Left lobe of liver (tissue), 1 donor: ENCODE measurements around the gene ARHGEF6. TPM values are rescaled to one million over a fixed set of nuclear protein-coding genes. Genes with fewer than 3 reads are reported as not detected.

Source experiments
- total RNA-seq: library from RNA; stranded (reverse); gene quantifications from one replicate; pipeline ENCODE4 v1.2.1, GENCODE V29; 2021
- donor health status: DM: no; HTN: yes; CAD: no.

ARHGEF6 gene
- total RNA-seq, 1 donor from 2014 or later, result 3.0 TPM

Other genes starting within 250 kb of the ARHGEF6 start
- not detected for gene VGLL1, start 248.7 kb downstream of the ARHGEF6 start, total RNA-seq
- gene CD40LG, start 132.8 kb downstream of the ARHGEF6 start, total RNA-seq, result 0.15 TPM
- 30.8 TPM for gene RBMX, start 99.8 kb upstream of the ARHGEF6 start, total RNA-seq